HG03064 (cell line): ENCODE results near the gene RHOXF2.
"Not testable (repeated sequence)": the region's sequence is repeated elsewhere in the genome, so short reads cannot be mapped to it uniquely, and the experiment has no call there.

Experiments used
- ATAC-seq: cut with Tn5 transposase; IDR thresholded peaks from one replicate; pipeline ENCODE4 v1.9.1; 2021; ENCODE audit warnings: low read depth; ENCODE audit not compliant: unreplicated experiment

Gene RHOXF2, protein sequence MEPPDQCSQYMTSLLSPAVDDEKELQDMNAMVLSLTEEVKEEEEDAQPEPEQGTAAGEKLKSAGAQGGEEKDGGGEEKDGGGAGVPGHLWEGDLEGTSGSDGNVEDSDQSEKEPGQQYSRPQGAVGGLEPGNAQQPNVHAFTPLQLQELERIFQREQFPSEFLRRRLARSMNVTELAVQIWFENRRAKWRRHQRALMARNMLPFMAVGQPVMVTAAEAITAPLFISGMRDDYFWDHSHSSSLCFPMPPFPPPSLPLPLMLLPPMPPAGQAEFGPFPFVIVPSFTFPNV

DNA sequence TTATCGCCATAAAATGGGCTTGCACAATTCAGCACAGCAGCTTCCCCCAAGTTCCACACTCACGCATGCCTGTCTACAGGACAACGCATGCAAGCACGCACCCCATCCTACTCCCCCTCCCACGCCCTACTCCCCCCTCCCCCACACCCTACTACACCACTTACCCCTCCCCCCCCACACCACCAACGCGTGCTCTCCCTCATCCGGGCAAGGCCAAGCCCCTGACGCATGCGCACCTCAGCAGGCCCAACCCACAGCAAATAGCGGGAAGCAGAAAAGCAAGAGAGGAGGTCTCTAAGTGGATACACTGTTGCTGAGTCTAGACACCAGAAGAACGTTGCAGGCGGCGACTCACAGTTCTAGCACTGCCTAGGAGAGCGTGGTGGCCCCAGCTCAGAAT, at the start of gene RHOXF2:
RHOXF2 (plus strand) TSS at position 301 of the 400 bp plus-strand sequence. CDS start 138 bp downstream, outside the sequence.
- ATAC-seq: not testable (repeated sequence)

DNA sequence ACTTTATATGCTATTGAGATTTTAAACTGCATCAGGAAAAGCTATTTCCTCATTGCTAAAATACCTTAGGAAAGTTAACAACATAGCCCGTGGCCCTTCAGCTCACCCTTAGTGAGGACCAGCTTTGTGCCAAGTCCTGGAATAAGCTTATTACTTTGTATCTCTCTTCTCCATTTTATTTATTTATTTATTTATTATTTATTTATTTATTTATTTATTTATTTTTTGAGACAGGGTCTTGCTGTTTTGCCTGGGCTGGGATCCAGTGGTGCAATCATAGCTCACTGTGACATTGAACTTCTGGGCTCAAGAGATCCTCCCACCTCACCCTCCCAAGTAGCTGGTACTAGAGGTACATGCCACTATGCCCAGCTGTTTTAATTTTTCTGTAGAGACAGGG, 49.0 kb upstream of the RHOXF2 start:
- ATAC-seq: no peak

GRCh38 chrX:120111611-120112010, 46.8 kb upstream of the RHOXF2 start:
- ATAC-seq: no peak

DNA sequence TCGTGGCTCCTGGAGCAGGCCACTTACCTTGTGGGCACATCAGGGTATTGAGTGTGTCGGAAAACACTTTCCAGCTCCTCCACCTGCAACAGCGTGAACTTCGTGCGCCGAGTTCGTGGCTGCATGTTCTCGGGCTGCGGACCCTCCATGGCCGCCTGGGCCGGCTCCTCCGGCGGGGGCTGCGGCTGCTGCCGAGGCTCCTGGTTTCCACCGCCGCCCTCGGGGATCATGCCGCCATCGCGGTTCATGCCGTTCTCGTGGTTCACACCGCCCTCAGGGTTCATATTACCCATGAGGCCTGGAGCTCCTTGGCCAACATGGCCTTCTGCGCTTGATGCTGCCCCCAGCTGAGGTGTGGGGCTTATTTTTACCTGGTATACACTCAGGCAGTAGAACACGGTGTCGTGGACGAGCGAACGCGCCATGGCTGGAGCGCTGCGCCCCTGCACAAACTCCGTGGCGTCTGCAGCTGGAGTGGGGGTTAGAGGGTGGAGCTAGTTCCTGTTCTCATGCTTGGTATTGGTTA, 42.9 kb upstream of the RHOXF2 start, which contains the start of gene RHOXF1:
RHOXF1 (minus strand) TSS at position 476 of the 526 bp plus-strand sequence; CDS start at position 425, 51 bp downstream.
- no peak for ATAC-seq

DNA sequence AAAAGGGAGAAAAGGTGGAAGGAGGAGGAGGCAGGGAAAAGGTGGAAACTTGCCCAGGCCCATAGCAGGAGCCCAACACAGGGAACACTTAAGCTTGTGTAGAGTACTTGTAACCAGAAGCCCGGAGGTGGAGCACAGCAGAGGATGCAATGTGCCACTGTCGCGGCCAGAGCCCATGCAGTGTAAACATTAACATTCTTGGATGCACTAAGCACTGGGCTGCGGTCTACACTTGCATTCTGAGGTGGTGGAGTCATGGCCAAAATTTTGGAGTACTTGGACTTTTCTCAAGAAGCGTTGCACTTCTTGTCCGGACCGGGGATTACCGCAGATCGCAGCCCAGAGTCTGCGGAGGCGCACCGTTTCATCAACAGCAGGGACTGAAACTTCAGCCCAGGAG, 38.2 kb upstream of the RHOXF2 start:
- no peak for ATAC-seq

GRCh38 chrX:120125444-120125843, 33.0 kb upstream of the RHOXF2 start:
- ATAC-seq: no peak

DNA sequence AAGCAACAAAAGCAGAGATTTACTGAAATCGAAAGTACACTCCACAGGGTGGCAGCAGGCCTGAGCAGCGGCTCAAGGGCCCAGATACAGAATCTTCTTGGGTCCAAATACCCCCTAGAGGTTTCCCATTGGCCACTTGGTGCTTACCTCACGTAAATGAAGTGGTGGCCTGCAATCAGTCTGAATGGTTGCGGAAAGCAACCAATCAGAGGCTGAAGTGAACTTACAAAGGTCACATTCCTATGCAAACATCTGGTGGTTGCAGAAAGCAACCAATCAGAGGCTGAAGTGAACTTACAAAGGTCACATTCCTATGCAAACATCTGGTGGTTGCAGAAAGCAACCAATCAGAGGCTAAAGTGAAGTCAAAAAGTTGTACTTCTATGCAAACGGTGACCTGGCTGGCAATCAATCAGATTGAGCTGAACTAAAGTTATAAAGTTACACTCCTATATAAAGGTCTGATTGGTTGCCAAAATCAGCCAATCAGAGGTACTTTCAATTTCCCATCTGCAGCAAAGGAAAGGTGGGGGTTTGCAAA, 30.0 kb upstream of the RHOXF2 start:
- not testable (repeated sequence) for ATAC-seq

- no peak for ATAC-seq
These were observed 22.3 kb upstream of the RHOXF2 start for GRCh38 chrX:120136128-120136527.

GRCh38 chrX:120136840-120137239, 21.6 kb upstream of the RHOXF2 start:
- no peak for ATAC-seq

DNA sequence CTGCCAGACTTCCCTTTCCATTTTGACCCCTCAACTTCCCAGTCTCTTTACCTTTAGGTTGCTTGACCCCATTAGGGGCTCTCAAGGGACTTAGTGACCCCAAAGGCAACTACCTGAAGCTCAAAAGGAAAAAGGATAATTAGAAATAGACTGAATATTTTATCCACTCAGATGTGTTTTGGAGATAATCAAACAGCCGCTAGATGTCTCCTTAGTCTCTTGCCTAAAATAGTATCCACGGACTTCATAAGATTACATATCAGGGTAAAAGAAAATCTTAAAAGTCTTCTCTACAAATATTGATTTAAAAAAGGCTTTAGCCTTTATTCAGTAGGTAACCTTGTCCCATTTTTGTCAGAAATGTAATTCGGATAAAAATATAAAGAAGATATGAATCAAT, 21.0 kb upstream of the RHOXF2 start:
- ATAC-seq: no peak

- ATAC-seq: no peak
These were observed 18.0 kb upstream of the RHOXF2 start for GRCh38 chrX:120140293-120140981.

GRCh38 chrX:120144178-120144844, 14.1 kb upstream of the RHOXF2 start:
- no peak for ATAC-seq

DNA sequence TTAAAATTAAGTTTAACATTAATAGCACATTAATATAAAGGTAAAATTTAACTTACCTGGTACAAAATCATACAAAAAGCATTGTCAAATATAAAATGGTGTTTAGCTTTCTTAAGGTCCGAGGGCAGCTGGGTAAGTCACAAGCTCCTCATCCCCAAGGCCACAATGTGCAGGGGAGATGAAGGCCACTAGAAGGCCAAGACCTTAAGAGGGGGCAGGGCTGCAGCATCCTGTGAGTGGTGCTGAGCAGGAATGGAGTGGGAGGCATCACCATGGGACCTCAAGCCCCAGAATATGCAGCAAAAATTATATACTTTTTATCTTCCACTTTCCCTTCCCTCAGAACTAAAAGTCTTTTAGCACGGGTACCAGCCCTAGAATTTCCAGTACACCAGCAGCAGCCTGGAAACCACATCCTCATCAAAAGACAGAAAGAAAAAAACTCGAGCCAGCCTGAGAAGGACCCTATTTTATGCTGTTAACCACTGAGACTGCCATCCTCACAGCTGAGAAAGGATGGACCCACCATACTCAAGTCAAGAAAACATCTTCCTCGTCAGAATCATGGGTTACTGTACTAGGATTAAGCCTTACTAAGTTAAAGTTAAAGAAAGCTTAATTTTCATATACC, 13.0 kb upstream of the RHOXF2 start:
- no peak for ATAC-seq

- ATAC-seq: not testable (repeated sequence)
These were observed 12.1 kb upstream of the RHOXF2 start for GRCh38 chrX:120146323-120146722.

- no peak for ATAC-seq
These were observed 10.9 kb upstream of the RHOXF2 start for GRCh38 chrX:120147537-120147936.

DNA sequence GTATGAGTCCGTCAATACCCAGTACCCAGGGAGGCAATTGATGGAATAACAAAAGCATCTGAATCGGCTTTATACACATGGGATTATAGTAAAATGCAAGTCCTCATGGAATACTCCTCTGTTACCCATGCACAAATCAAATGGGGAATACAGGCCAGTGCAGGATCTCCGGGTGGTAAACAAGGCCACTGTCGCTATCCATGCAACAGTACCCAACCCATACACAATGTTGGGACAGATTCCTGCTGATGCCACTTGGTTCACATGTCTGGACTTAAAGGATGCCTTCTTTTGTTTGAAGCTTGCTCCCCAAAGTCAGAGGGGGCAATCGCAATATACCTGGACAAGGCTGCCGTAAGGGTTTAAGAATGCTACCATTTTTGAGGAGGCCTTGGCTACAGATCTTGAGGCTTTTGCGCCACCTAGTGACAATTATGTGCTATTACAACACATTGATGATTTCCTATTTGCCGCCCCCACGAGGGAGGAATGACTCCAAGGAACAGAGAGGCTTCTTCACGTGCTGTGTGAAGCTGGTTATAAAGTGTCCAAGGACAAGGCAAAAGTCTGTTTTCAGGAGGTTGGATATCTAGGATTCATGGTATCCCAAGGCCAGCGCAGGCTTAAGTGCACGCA, 8.2 kb upstream of the RHOXF2 start:
- ATAC-seq: not testable (repeated sequence)

DNA sequence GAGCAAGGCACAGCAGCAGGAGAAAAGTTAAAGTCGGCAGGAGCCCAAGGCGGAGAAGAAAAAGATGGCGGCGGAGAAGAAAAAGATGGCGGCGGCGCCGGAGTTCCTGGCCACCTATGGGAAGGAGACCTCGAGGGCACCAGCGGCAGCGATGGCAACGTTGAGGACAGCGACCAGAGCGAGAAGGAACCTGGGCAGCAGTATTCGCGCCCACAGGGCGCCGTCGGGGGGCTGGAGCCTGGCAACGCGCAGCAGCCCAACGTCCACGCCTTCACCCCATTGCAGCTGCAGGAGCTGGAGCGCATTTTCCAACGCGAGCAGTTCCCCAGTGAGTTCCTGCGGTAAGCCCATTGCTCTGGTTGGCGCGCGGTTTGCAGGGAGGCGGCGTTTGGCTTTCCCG, 673 bp downstream of the RHOXF2 start:
- not testable (repeated sequence) for ATAC-seq

GRCh38 chrX:120193254-120193653, 34.8 kb downstream of the RHOXF2 start:
- not testable (repeated sequence) for ATAC-seq

DNA sequence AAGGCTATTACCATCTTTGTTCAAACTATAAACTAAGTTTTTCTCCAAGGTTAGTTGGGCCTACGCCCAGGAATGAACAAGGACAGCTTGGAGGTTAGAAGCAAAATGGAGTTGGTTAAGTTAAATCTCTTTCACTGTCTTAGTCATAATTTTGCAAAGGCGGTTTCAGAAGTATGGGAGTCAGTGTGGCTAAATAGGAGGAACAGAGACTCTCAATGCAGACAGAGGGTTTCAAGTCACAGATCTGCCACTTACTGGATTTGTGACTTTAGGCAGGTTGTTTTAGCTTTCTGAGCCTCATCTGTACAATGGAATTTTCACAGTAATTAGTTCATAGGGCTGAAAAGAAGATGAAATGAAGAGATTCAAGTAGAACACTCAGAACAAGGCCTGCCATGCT, 35.3 kb downstream of the RHOXF2 start:
- not testable (repeated sequence) for ATAC-seq

GRCh38 chrX:120195786-120196185, 37.4 kb downstream of the RHOXF2 start:
- not testable (repeated sequence) for ATAC-seq
